Measurements from ENCODE around the gene SNX5.

DNA sequence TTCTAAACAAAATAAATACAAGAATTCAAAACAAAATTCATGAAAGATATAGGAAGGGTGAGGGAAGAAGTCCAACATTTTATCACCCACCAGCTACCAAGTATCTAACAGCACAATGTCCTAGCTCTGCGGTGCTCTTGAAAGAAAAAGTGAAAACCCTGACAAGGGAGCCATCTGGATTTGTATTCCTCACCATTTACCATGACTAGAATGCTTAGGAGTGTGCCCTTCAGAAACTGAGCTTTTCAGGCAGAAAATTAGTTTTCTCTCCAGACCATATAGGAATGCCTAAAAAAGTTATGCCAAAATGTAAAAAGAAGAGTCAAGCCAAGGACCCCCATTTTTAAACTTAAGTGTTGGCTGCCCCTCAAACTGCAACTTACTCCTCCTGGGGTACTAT, 4.5 kb downstream of the SNX5 start:
- TF ChIP-seq, protein P1, sequence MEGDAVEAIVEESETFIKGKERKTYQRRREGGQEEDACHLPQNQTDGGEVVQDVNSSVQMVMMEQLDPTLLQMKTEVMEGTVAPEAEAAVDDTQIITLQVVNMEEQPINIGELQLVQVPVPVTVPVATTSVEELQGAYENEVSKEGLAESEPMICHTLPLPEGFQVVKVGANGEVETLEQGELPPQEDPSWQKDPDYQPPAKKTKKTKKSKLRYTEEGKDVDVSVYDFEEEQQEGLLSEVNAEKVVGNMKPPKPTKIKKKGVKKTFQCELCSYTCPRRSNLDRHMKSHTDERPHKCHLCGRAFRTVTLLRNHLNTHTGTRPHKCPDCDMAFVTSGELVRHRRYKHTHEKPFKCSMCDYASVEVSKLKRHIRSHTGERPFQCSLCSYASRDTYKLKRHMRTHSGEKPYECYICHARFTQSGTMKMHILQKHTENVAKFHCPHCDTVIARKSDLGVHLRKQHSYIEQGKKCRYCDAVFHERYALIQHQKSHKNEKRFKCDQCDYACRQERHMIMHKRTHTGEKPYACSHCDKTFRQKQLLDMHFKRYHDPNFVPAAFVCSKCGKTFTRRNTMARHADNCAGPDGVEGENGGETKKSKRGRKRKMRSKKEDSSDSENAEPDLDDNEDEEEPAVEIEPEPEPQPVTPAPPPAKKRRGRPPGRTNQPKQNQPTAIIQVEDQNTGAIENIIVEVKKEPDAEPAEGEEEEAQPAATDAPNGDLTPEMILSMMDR (IDR thresholded peaks at IDR 0.05; ENCODE audit: insufficient read depth, low read length, poor library complexity, severe bottlenecking): no peak
- TF ChIP-seq EZH2phosphoT487 (conservative IDR thresholded peaks at IDR 0.05; ENCODE audit: low read length): no peak

Measured in SU-DHL-6 (cell line).